GM21360 (cell line): ENCODE data around the gene FFAR1.
"Not testable (repeated sequence)": the region's sequence is repeated elsewhere in the genome, so short reads cannot be mapped to it uniquely, and the experiment has no call there.

Experiments used
- ATAC-seq: cut with Tn5 transposase; IDR thresholded peaks from one replicate; pipeline ENCODE4 v1.9.1; 2021; ENCODE audit warnings: mild to moderate bottlenecking, moderate library complexity; ENCODE audit not compliant: unreplicated experiment

FFAR1 gene

GRCh38 chr19:35341006-35341405 lies 6.7 kb upstream of the FFAR1 start:
- no peak for ATAC-seq

- ATAC-seq = no peak
Measured at GRCh38 chr19:35341565-35342225, 6.0 kb upstream of the FFAR1 start.

- ATAC-seq = no peak
Measured at GRCh38 chr19:35342430-35342829, 5.3 kb upstream of the FFAR1 start.

- ATAC-seq = no peak
Measured at GRCh38 chr19:35344511-35345031, 3.1 kb upstream of the FFAR1 start.

- ATAC-seq = no peak
Measured at GRCh38 chr19:35345671-35346111, 2.0 kb upstream of the FFAR1 start.

GRCh38 chr19:35346193-35347052 lies 1.3 kb upstream of the FFAR1 start:
- ATAC-seq = no peak

- no peak for ATAC-seq
Measured at GRCh38 chr19:35347930-35348298, 212 bp downstream of the FFAR1 start.

- ATAC-seq = no peak
Measured at GRCh38 chr19:35348911-35349611, 1.4 kb downstream of the FFAR1 start.

GRCh38 chr19:35349614-35350521 lies 2.2 kb downstream of the FFAR1 start:
- ATAC-seq = no peak

- no peak for ATAC-seq
Measured at GRCh38 chr19:35350591-35350990, 2.9 kb downstream of the FFAR1 start.

GRCh38 chr19:35351411-35352176 lies 3.9 kb downstream of the FFAR1 start:
- no peak for ATAC-seq

- ATAC-seq = no peak
Measured at GRCh38 chr19:35352177-35352447, 4.4 kb downstream of the FFAR1 start.

- peak; percentile 39 for ATAC-seq
Measured at GRCh38 chr19:35352448-35353304, 5.0 kb downstream of the FFAR1 start.

- no peak for ATAC-seq
Measured at GRCh38 chr19:35353635-35354034, 5.9 kb downstream of the FFAR1 start.

- no peak for ATAC-seq
Measured at GRCh38 chr19:35354898-35355297, 7.2 kb downstream of the FFAR1 start.

- no peak for ATAC-seq
Measured at GRCh38 chr19:35355791-35356460, 8.2 kb downstream of the FFAR1 start.

- no peak for ATAC-seq
Measured at GRCh38 chr19:35357867-35358573, 10.3 kb downstream of the FFAR1 start, which contains the start of gene FFAR3. FFAR3 (plus strand) TSS chr19:35358460; CDS start chr19:35358891, 431 bp downstream.

GRCh38 chr19:35358834-35359233 lies 11.1 kb downstream of the FFAR1 start:
- not testable (repeated sequence) for ATAC-seq
